Fibroblast of gingiva (primary cell): ENCODE measurements around the gene KNOP1.
"Not testable (repeated sequence)": the region's sequence is repeated elsewhere in the genome, so short reads cannot be mapped to it uniquely, and the experiment has no call there.

ENCODE experiments used
- DNase-seq: peaks from one replicate; pipeline ENCODE4 v3.0.0-alpha.2; 2011; ENCODE audit warnings: low read depth

KNOP1 gene

GRCh38 chr16:19683453-19684236, 34.4 kb downstream of the KNOP1 start:
- DNase-seq = no peak

- no peak for DNase-seq
Measured at GRCh38 chr16:19681637-19682036, 36.4 kb downstream of the KNOP1 start.

- DNase-seq = no peak
Measured at GRCh38 chr16:19680881-19681340, 37.1 kb downstream of the KNOP1 start.

GRCh38 chr16:19679281-19679680, 38.7 kb downstream of the KNOP1 start:
- not testable (repeated sequence) for DNase-seq

GRCh38 chr16:19678804-19679203, 39.2 kb downstream of the KNOP1 start:
- DNase-seq = peak; percentile 77

- no peak for DNase-seq
Measured at GRCh38 chr16:19677402-19677801, 40.6 kb downstream of the KNOP1 start.

GRCh38 chr16:19674485-19674884, 43.5 kb downstream of the KNOP1 start:
- no peak for DNase-seq

- no peak for DNase-seq
Measured at GRCh38 chr16:19672378-19672777, 45.6 kb downstream of the KNOP1 start.

GRCh38 chr16:19666477-19666876, 51.5 kb downstream of the KNOP1 start:
- no peak for DNase-seq

- DNase-seq = not testable (repeated sequence)
Measured at GRCh38 chr16:19665313-19665712, 52.7 kb downstream of the KNOP1 start.

GRCh38 chr16:19664166-19664565, 53.9 kb downstream of the KNOP1 start:
- no peak for DNase-seq

GRCh38 chr16:19662351-19662750, 55.7 kb downstream of the KNOP1 start:
- DNase-seq = no peak

- no peak for DNase-seq
Measured at GRCh38 chr16:19660432-19660831, 57.6 kb downstream of the KNOP1 start.

GRCh38 chr16:19659554-19659953, 58.5 kb downstream of the KNOP1 start:
- DNase-seq = no peak

- DNase-seq = no peak
Measured at GRCh38 chr16:19657831-19658230, 60.2 kb downstream of the KNOP1 start.

- DNase-seq = no peak
Measured at GRCh38 chr16:19655242-19655777, 62.7 kb downstream of the KNOP1 start.

GRCh38 chr16:19654147-19654546, 63.9 kb downstream of the KNOP1 start:
- no peak for DNase-seq
